ENCODE data around the gene CSNK1D.
"Not testable (repeated sequence)": the region's sequence is repeated elsewhere in the genome, so short reads cannot be mapped to it uniquely, and the experiment has no call there.

CSNK1D gene

GRCh38 chr17:82198092-82198491 is 75.4 kb downstream of the CSNK1D start:
- Histone ChIP-seq H3K27ac (ENCODE audit: low read length) (no peak overlapping the region), H3K27me3 (ENCODE audit: low read depth, low read length) (no peaks in the 10 kb centered on the region), H3K36me3 (replicated peaks; ENCODE audit: low read depth, low read length) (peaks cover 4% of the 10 kb centered on the region), H3K4me1 (ENCODE audit: low read length) (peaks cover 5% of the 10 kb centered on the region; the same call in 1 of the 2 replicates), H2AFZ (ENCODE audit: low read depth, low read length) (no peak overlapping the region), H3K4me2 (ENCODE audit: low read length) (no peak overlapping the region), H3K79me2 (ENCODE audit: low read length) (no peaks in the 10 kb centered on the region), H3K9me3 (ENCODE audit: insufficient read depth, low read length) (no peaks in the 10 kb centered on the region), H3K9ac (ENCODE audit: low read length) (no peak overlapping the region), H4K20me1 (ENCODE audit: insufficient read depth, low read length) (no peaks in the 10 kb centered on the region), H3K4me3 (ENCODE audit: low read length) (no peak overlapping the region)
- TF ChIP-seq CTCF (IDR thresholded peaks at IDR 0.05; ENCODE audit: low read depth, low read length) (no peak), EZH2phosphoT487 (IDR thresholded peaks at IDR 0.05; ENCODE audit: low read depth) (no peak)

DNA sequence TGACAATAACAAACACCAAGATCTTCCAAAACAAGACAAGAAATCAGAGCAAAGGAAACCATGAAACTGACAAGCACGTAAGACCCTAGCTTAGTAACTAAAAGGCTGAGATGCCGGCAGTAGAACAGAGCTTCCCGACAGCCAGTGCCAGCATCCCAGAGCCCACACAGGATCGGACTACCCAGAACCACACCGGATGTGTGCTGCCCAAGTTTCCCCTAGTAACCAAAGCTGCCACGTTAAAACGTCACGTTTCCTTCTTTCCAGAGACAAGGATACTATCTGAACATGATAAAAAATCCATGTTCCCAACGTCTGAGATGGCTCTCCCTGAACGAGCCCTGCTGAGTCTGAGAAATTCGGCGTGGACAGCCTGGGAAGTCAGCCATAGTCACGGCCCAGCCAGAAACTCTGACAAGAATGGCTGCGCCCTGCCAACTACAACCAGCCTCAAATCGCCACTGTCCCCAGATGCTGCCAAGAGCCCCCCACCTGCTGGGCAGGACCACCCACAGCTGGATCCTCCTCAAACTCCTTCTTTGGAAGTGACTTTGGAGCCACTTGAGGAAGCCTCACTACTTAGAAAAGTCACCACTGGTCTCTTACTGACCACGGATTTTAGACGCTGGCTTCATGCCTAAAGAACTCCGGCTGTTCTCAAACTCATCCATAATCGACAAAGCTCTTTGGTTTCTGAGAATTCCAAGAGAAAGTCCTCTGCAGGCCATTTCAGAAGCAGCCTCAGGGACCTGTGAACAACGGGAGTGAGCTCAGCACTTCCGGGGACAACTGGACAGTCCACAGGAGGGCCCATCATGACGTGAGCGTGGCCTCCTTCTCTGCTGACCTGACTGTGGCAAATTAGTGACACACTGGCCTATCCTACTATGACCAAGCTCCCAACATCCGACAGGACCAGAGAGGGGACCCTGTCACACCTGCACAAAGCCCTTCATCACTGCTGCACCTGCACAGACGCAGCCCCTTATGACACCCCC is 77.5 kb downstream of the CSNK1D start:
- H3K9me3 ChIP-seq (ENCODE audit: insufficient read depth, low read length) = no peaks in the 10 kb centered on the region
- H4K20me1 ChIP-seq (ENCODE audit: insufficient read depth, low read length) = no peaks in the 10 kb centered on the region
- no peaks in the 10 kb centered on the region for H3K79me2 ChIP-seq (ENCODE audit: low read length)
- H3K27ac ChIP-seq (ENCODE audit: low read length) = no peak overlapping the region
- H3K27me3 ChIP-seq (ENCODE audit: low read depth, low read length) = no peaks in the 10 kb centered on the region
- no peak for TF ChIP-seq EZH2phosphoT487 (IDR thresholded peaks at IDR 0.05; ENCODE audit: low read depth)
- TF ChIP-seq CTCF (IDR thresholded peaks at IDR 0.05; ENCODE audit: low read depth, low read length) = no peak
- H3K4me1 ChIP-seq (ENCODE audit: low read length) = peaks cover 5% of the 10 kb centered on the region; the same call in 1 of the 2 replicates
- no peak overlapping the region for H3K4me2 ChIP-seq (ENCODE audit: low read length)
- H3K9ac ChIP-seq (ENCODE audit: low read length) = no peak overlapping the region
- peaks cover 4% of the 10 kb centered on the region for H3K36me3 ChIP-seq (replicated peaks; ENCODE audit: low read depth, low read length)
- no peak overlapping the region for H3K4me3 ChIP-seq (ENCODE audit: low read length)
- no peak overlapping the region for H2AFZ ChIP-seq (ENCODE audit: low read depth, low read length)

- Histone ChIP-seq H3K36me3 (replicated peaks; ENCODE audit: low read depth, low read length) (peaks cover 4% of the 10 kb centered on the region), H4K20me1 (ENCODE audit: insufficient read depth, low read length) (no peaks in the 10 kb centered on the region), H3K9ac (ENCODE audit: low read length) (no peak overlapping the region), H2AFZ (ENCODE audit: low read depth, low read length) (no peak overlapping the region), H3K4me3 (ENCODE audit: low read length) (no peak overlapping the region), H3K27me3 (ENCODE audit: low read depth, low read length) (no peaks in the 10 kb centered on the region), H3K79me2 (ENCODE audit: low read length) (no peaks in the 10 kb centered on the region), H3K27ac (ENCODE audit: low read length) (no peak overlapping the region), H3K4me1 (ENCODE audit: low read length) (peaks cover 5% of the 10 kb centered on the region; the same call in 1 of the 2 replicates), H3K9me3 (ENCODE audit: insufficient read depth, low read length) (no peaks in the 10 kb centered on the region), H3K4me2 (ENCODE audit: low read length) (no peak overlapping the region)
- TF ChIP-seq CTCF (IDR thresholded peaks at IDR 0.05; ENCODE audit: low read depth, low read length) = no peak
- no peak for TF ChIP-seq EZH2phosphoT487 (IDR thresholded peaks at IDR 0.05; ENCODE audit: low read depth)
These were observed 78.7 kb downstream of the CSNK1D start for GRCh38 chr17:82194765-82195164.

DNA sequence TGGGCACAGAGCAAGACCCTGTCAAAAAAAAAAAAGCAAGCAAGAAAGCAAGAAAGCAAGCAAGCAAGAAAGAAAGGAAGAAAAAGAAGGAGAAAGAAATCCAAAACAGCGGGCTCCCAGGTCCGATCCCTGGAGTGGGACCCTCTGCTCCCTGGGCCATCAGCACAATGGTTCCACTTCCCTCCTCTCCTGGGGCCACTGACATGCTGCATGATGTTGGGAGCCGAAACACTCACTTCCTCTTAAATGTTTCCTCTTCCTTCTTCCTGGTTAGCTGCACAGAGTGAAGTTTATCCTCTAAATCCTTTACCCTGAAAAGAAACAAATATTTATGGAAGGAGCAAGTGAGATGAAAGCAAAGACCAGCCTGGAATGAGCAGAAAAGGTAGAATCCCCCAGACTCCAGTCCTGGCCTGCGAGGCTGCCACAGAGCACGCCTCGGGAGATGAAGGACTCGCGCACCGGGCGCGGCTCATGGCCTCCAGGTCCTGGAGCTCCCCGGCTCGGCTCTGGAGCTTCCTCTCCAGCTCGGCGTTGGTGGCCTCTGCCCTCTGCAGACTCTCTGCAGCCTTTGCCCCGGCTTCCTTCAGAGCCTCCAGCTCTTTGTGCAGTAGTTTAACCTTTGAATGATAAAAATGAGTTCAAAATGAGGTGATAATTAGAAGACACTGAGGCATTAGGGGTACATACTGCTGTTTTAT is 79.8 kb downstream of the CSNK1D start:
- no peak overlapping the region for H3K9ac ChIP-seq (ENCODE audit: low read length)
- H2AFZ ChIP-seq (ENCODE audit: low read depth, low read length) = no peak overlapping the region
- peaks cover 5% of the 10 kb centered on the region; the same call in 1 of the 2 replicates for H3K4me1 ChIP-seq (ENCODE audit: low read length)
- no peaks in the 10 kb centered on the region for H4K20me1 ChIP-seq (ENCODE audit: insufficient read depth, low read length)
- no peak overlapping the region for H3K4me2 ChIP-seq (ENCODE audit: low read length)
- H3K79me2 ChIP-seq (ENCODE audit: low read length) = no peaks in the 10 kb centered on the region
- H3K9me3 ChIP-seq (ENCODE audit: insufficient read depth, low read length) = no peaks in the 10 kb centered on the region
- TF ChIP-seq CTCF (IDR thresholded peaks at IDR 0.05; ENCODE audit: low read depth, low read length) (no peak), EZH2phosphoT487 (IDR thresholded peaks at IDR 0.05; ENCODE audit: low read depth) (no peak)
- H3K27ac ChIP-seq (ENCODE audit: low read length) = no peak overlapping the region
- H3K27me3 ChIP-seq (ENCODE audit: low read depth, low read length) = no peaks in the 10 kb centered on the region
- H3K4me3 ChIP-seq (ENCODE audit: low read length) = no peak overlapping the region
- H3K36me3 ChIP-seq (replicated peaks; ENCODE audit: low read depth, low read length) = peaks cover 4% of the 10 kb centered on the region

GRCh38 chr17:82193050-82193449 is 80.5 kb downstream of the CSNK1D start:
- not testable (repeated sequence) for H3K4me2 ChIP-seq (ENCODE audit: low read length); H3K9me3 ChIP-seq (ENCODE audit: insufficient read depth, low read length); H3K4me3 ChIP-seq (ENCODE audit: low read length); H3K36me3 ChIP-seq (replicated peaks; ENCODE audit: low read depth, low read length); H3K4me1 ChIP-seq (ENCODE audit: low read length); H3K27me3 ChIP-seq (ENCODE audit: low read depth, low read length); H3K27ac ChIP-seq (ENCODE audit: low read length); H3K79me2 ChIP-seq (ENCODE audit: low read length); H3K9ac ChIP-seq (ENCODE audit: low read length); H4K20me1 ChIP-seq (ENCODE audit: insufficient read depth, low read length); H2AFZ ChIP-seq (ENCODE audit: low read depth, low read length)
